Activated CD4-positive, alpha-beta T cell treated with anti-CD3 and anti-CD28 coated beads for 48 hours (primary cell): ENCODE data around the gene CCDC121.
"Not testable (repeated sequence)": the region's sequence is repeated elsewhere in the genome, so short reads cannot be mapped to it uniquely, and the experiment has no call there.

Experiments used
- DNase-seq: peaks from one replicate; pipeline ENCODE4 v3.0.0-alpha.2; 2020

Gene CCDC121

GRCh38 chr2:27634291-27634690 is 5.5 kb upstream of the CCDC121 start:
- DNase-seq = no peak

- DNase-seq = not testable (repeated sequence)
These were observed 1.4 kb upstream of the CCDC121 start for GRCh38 chr2:27630257-27630656.

- no peak for DNase-seq
These were observed 647 bp downstream of the CCDC121 start for GRCh38 chr2:27627963-27628766.

GRCh38 chr2:27626921-27627320 is 1.9 kb downstream of the CCDC121 start:
- DNase-seq = not testable (repeated sequence)

- not testable (repeated sequence) for DNase-seq
These were observed 2.5 kb downstream of the CCDC121 start for GRCh38 chr2:27626323-27626722.

- no peak for DNase-seq
These were observed 3.9 kb downstream of the CCDC121 start for GRCh38 chr2:27624943-27625342.

GRCh38 chr2:27622921-27623384 is 5.9 kb downstream of the CCDC121 start:
- no peak for DNase-seq

GRCh38 chr2:27621524-27621923 is 7.3 kb downstream of the CCDC121 start:
- DNase-seq = no peak

- no peak for DNase-seq
These were observed 13.5 kb downstream of the CCDC121 start for GRCh38 chr2:27615316-27615715.

GRCh38 chr2:27613985-27614384 is 14.8 kb downstream of the CCDC121 start:
- no peak for DNase-seq

- DNase-seq = no peak
These were observed 22.2 kb downstream of the CCDC121 start for GRCh38 chr2:27606611-27607010.

- DNase-seq = no peak
These were observed 32.2 kb downstream of the CCDC121 start for GRCh38 chr2:27596627-27597026.

- not testable (repeated sequence) for DNase-seq
These were observed 33.4 kb downstream of the CCDC121 start for GRCh38 chr2:27595412-27595811.

- DNase-seq = not testable (repeated sequence)
These were observed 34.6 kb downstream of the CCDC121 start for GRCh38 chr2:27594020-27594703.

GRCh38 chr2:27593240-27593639 is 35.6 kb downstream of the CCDC121 start:
- DNase-seq = no peak

- DNase-seq = no peak
These were observed 37.1 kb downstream of the CCDC121 start for GRCh38 chr2:27591745-27592144.

- DNase-seq = no peak
These were observed 40.5 kb downstream of the CCDC121 start for GRCh38 chr2:27588308-27588707.

GRCh38 chr2:27587025-27587424 is 41.8 kb downstream of the CCDC121 start:
- DNase-seq = peak; percentile 20

- DNase-seq = no peak
These were observed 44.2 kb downstream of the CCDC121 start for GRCh38 chr2:27584597-27584996.

GRCh38 chr2:27583390-27583915 is 45.4 kb downstream of the CCDC121 start:
- no peak for DNase-seq

- DNase-seq = peak; percentile 90
These were observed 46.0 kb downstream of the CCDC121 start, which contains the start of gene ZNF512 for GRCh38 chr2:27582695-27583389. Gene ZNF512, plus strand, starts transcription at chr2:27583042. Its CDS starts 71 bp downstream, at chr2:27583113.

GRCh38 chr2:27582129-27582694 is 46.6 kb downstream of the CCDC121 start:
- no peak for DNase-seq
